Measurements from ENCODE around the gene FERMT3.

Gene FERMT3

DNA sequence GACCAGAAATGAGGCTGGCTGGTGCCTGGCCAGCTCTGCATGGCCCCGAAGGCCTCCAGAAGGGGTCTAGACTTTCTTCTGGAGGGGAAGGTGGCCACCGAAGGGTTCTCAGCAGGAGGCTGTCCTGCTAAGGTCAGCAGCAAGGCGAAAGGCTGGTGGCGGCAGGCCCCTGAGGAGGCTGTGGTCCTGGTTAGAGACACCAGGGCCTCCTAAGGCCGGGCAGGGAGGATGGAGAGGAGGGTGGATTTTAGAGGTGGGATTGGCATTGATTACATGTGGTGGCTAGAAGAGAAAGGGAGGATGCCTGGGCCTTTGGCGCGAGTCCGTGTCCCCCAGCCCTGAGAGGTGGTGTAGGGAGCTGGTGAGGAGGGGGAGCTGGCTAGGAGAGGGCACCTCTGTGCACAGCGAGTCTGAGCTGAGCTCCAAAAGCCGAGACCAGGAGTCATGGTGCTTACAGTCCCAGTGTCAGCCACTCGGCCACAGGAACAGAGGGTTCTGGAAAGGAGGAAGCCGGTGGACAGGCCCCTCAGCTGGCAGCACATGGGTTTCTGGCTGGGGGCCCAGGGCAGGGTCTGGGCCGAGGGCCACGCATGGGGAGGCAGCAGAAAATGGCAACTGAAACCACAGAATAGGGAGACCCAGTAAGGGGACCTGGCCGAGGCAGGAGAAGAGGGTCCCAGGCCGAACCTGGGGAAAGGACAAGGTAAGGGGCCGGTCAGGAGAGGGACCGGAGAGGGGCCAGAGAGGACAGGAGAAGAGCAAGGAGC, 2.5 kb downstream of the FERMT3 start:
- H3K36me3 ChIP-seq (ENCODE audit: insufficient read depth, low read length) = peaks cover 18% of the 10 kb centered on the region
- no peak overlapping the region for H3K9ac ChIP-seq (ENCODE audit: insufficient read length)
- no peak for DNase-seq (ENCODE audit: low read depth, low spot score)
- no peaks in the 10 kb centered on the region for H3K9me3 ChIP-seq (ENCODE audit: low read depth, low read length)
- no peak for TF ChIP-seq POLR2AphosphoS5 (IDR thresholded peaks at IDR 0.05; ENCODE audit: borderline replicate concordance, low read depth, low read length)
- TF ChIP-seq FOXP2 (optimal IDR thresholded peaks at IDR 0.05; ENCODE audit: control extremely low read depth, extremely low read length, insufficient read depth) = no peak
- H3K4me3 ChIP-seq = no peak overlapping the region
- H3K27ac ChIP-seq = no peak overlapping the region

- TF ChIP-seq FOXP2 (optimal IDR thresholded peaks at IDR 0.05; ENCODE audit: control extremely low read depth, extremely low read length, insufficient read depth) (no peak), EZH2 (IDR thresholded peaks at IDR 0.05) (no peak), POLR2AphosphoS5 (IDR thresholded peaks at IDR 0.05; ENCODE audit: borderline replicate concordance, low read depth, low read length) (no peak)
- Histone ChIP-seq H3K9me3 (ENCODE audit: low read depth, low read length) (no peaks in the 10 kb centered on the region), H3K27ac (no peak overlapping the region), H3K36me3 (ENCODE audit: insufficient read depth, low read length) (peaks cover 14% of the 10 kb centered on the region), H3K4me3 (no peak overlapping the region), H3K9ac (ENCODE audit: insufficient read length) (no peak overlapping the region)
- DNase-seq (ENCODE audit: low read depth, low spot score) = no peak
Observed at GRCh38 chr11:64209563-64209843, 3.0 kb downstream of the FERMT3 start.

DNA sequence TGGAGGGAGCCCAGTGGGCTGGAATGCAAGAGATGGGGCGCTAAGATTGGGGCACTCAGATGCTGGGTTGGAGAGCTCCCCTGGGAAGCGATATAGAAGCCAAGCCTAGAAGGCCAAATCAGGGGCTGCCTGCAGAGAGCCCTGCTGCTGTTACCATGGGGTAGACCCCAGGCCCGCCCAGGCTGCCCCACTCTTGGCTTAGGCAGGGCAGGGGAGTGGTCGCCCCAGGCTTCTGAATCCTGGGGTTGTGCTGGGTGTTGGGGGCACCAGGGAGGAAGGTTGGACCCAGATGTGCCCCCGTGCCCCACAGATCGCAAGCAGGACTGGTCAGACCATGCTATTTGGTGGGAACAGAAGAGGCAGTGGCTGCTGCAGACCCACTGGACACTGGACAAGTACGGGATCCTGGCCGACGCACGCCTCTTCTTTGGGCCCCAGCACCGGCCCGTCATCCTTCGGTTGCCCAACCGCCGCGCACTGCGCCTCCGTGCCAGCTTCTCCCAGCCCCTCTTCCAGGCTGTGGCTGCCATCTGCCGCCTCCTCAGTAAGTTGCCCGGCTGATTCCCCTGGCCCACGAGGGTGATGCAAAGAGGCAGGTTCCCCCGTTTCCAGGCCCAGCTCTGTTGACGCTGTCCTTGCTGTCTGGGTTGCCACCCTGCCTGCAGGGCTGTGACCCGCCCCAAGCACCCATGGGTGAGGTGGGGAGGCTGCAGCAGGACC, 3.9 kb downstream of the FERMT3 start:
- Histone ChIP-seq H3K27ac (no peak overlapping the region), H3K36me3 (ENCODE audit: insufficient read depth, low read length) (peaks cover 8% of the 10 kb centered on the region), H3K9me3 (ENCODE audit: low read depth, low read length) (no peaks in the 10 kb centered on the region), H3K4me3 (no peak overlapping the region), H3K9ac (ENCODE audit: insufficient read length) (no peak overlapping the region)
- no peak for DNase-seq (ENCODE audit: low read depth, low spot score)
- TF ChIP-seq POLR2AphosphoS5 (IDR thresholded peaks at IDR 0.05; ENCODE audit: borderline replicate concordance, low read depth, low read length) (no peak), EZH2 (IDR thresholded peaks at IDR 0.05) (no peak), FOXP2 (optimal IDR thresholded peaks at IDR 0.05; ENCODE audit: control extremely low read depth, extremely low read length, insufficient read depth) (no peak)

DNA sequence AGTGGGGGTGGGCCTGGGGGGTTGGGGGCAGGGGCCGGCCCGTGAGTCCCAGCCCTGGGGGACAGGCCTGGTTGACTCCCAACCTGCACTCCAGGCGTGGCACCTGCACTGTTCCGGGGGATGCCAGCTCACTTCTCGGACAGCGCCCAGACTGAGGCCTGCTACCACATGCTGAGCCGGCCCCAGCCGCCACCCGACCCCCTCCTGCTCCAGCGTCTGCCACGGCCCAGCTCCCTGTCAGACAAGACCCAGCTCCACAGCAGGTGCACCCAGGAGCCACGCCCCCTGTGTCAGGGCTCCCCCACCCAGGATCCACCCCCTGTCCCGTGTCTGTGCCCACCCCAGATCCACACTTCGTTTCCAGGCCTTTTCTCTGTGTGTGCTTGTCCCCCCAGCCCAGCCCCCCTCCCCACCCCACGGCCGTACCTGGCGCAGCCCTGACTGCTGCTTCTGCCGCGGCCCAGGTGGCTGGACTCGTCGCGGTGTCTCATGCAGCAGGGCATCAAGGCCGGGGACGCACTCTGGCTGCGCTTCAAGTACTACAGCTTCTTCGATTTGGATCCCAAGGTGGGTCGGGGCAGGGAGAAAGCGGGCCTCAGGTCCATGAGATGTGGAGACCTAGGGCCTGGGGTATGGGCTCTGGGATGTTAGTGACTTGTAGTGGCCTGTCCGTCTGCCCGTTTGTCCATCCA, 4.8 kb downstream of the FERMT3 start:
- H3K9ac ChIP-seq (ENCODE audit: insufficient read length) = no peak overlapping the region
- H3K4me3 ChIP-seq = no peak overlapping the region
- H3K36me3 ChIP-seq (ENCODE audit: insufficient read depth, low read length) = no peaks in the 10 kb centered on the region
- no peak overlapping the region for H3K27ac ChIP-seq
- H3K9me3 ChIP-seq (ENCODE audit: low read depth, low read length) = no peaks in the 10 kb centered on the region
- DNase-seq (ENCODE audit: low read depth, low spot score) = no peak
- TF ChIP-seq FOXP2 (optimal IDR thresholded peaks at IDR 0.05; ENCODE audit: control extremely low read depth, extremely low read length, insufficient read depth) (no peak), EZH2 (IDR thresholded peaks at IDR 0.05) (no peak), POLR2AphosphoS5 (IDR thresholded peaks at IDR 0.05; ENCODE audit: borderline replicate concordance, low read depth, low read length) (no peak)

DNA sequence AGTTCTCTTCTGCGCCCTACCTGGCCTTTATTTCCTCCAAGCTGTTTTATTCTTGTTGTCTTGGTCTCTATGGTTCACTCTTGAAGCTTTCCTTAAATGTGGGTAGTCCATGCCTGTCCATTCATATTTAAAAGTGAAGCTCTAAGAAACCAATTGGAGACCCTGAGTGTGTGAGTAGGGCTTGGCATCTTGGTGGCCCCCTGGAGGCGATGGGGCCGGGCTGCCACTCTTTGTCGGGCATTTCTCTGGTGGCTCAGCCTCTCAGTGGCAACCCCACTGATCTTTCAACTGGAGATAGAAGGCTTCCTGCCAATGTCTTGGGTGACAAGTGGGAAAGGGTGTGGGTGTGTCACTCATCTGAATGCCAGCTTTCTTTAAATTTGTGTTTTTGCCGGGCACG, 10.4 kb downstream of the FERMT3 start:
- Histone ChIP-seq H3K36me3 (ENCODE audit: insufficient read depth, low read length) (no peaks in the 10 kb centered on the region; the same call in 1 of the 2 replicates), H3K27ac (no peak overlapping the region), H3K9me3 (ENCODE audit: low read depth, low read length) (no peaks in the 10 kb centered on the region), H3K4me3 (no peak overlapping the region), H3K9ac (ENCODE audit: insufficient read length) (no peak overlapping the region)
- DNase-seq (ENCODE audit: low read depth, low spot score) = no peak
- no peak for TF ChIP-seq POLR2AphosphoS5 (IDR thresholded peaks at IDR 0.05; ENCODE audit: borderline replicate concordance, low read depth, low read length)
- TF ChIP-seq FOXP2 (optimal IDR thresholded peaks at IDR 0.05; ENCODE audit: control extremely low read depth, extremely low read length, insufficient read depth) = no peak
- TF ChIP-seq EZH2 (IDR thresholded peaks at IDR 0.05) = no peak

DNA sequence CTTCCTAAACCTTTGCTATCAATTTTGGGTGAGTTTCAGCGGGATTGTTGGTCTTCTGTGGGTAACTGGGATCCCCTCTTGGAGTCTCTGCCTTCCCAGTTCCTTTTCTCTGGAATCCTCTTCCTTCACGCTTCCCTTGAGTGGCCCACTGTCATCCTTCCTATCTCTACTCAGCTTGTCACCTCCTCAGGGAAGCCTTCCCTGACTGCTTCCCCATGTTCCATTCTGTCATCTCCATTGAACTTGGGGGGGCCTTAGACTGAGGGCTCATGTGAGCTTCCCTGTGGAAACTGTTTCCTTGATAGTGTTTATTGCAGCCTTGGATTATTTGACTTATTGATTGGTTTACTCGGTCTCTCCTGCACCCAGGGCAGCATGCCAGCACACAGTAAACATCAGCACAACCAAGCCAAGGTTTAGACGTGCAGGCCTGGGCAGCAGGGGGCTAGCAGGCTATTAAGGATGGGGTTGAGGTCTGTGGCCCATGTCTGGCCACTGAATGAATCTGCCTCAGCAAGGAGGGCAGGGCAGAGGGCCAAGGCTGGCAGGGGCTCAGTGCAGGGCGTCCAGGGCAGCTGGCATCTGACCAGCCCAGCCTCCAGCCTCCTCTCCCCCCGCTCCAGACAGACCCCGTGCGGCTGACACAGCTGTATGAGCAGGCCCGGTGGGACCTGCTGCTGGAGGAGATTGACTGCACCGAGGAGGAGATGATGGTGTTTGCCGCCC, 12.3 kb downstream of the FERMT3 start:
- no peaks in the 10 kb centered on the region; the same call in 1 of the 2 replicates for H3K36me3 ChIP-seq (ENCODE audit: insufficient read depth, low read length)

GRCh38 chr11:64219354-64219684, 12.8 kb downstream of the FERMT3 start:
- H3K9ac ChIP-seq (ENCODE audit: insufficient read length) = no peak overlapping the region
- no peak for DNase-seq (ENCODE audit: low read depth, low spot score)
- H3K4me3 ChIP-seq = no peak overlapping the region
- H3K36me3 ChIP-seq (ENCODE audit: insufficient read depth, low read length) = no peaks in the 10 kb centered on the region; the same call in 1 of the 2 replicates
- TF ChIP-seq POLR2AphosphoS5 (IDR thresholded peaks at IDR 0.05; ENCODE audit: borderline replicate concordance, low read depth, low read length) (no peak), EZH2 (IDR thresholded peaks at IDR 0.05) (no peak), FOXP2 (optimal IDR thresholded peaks at IDR 0.05; ENCODE audit: control extremely low read depth, extremely low read length, insufficient read depth) (no peak)
- H3K9me3 ChIP-seq (ENCODE audit: low read depth, low read length) = no peaks in the 10 kb centered on the region
- H3K27ac ChIP-seq = no peak overlapping the region

More for the DNA sequence above, 12.3 kb downstream of the FERMT3 start:
- TF ChIP-seq POLR2AphosphoS5 (IDR thresholded peaks at IDR 0.05; ENCODE audit: borderline replicate concordance, low read depth, low read length) = no peak
- TF ChIP-seq EZH2 (IDR thresholded peaks at IDR 0.05) = no peak
- Histone ChIP-seq H3K4me3 (no peak overlapping the region), H3K27ac (no peak overlapping the region), H3K9me3 (ENCODE audit: low read depth, low read length) (no peaks in the 10 kb centered on the region), H3K9ac (ENCODE audit: insufficient read length) (no peak overlapping the region)
- no peak for DNase-seq (ENCODE audit: low read depth, low spot score)

DNA sequence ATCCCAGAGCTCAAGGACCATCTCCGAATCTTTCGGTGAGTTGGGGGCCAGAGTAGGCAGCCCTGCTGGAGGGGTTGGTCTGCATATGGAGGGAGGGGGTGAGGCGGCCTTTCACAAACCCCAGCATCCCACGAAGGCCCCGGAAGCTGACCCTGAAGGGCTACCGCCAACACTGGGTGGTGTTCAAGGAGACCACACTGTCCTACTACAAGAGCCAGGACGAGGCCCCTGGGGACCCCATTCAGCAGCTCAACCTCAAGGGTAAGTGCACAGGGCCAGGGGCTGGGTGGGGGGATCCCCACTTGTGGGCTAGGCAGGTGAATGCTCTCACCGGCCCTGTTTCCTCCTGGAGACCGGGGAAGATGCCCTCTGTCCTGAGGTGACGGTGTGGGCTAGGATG, 13.2 kb downstream of the FERMT3 start:
- no peaks in the 10 kb centered on the region; the same call in 1 of the 2 replicates for H3K36me3 ChIP-seq (ENCODE audit: insufficient read depth, low read length)

More for the DNA sequence above, 13.2 kb downstream of the FERMT3 start:
- DNase-seq (ENCODE audit: low read depth, low spot score) = no peak
- H3K9me3 ChIP-seq (ENCODE audit: low read depth, low read length) = no peaks in the 10 kb centered on the region
- no peak overlapping the region for H3K9ac ChIP-seq (ENCODE audit: insufficient read length)
- TF ChIP-seq EZH2 (IDR thresholded peaks at IDR 0.05) (no peak), FOXP2 (optimal IDR thresholded peaks at IDR 0.05; ENCODE audit: control extremely low read depth, extremely low read length, insufficient read depth) (no peak), POLR2AphosphoS5 (IDR thresholded peaks at IDR 0.05; ENCODE audit: borderline replicate concordance, low read depth, low read length) (no peak)
- no peak overlapping the region for H3K27ac ChIP-seq
- no peak overlapping the region for H3K4me3 ChIP-seq
